Measurements from ENCODE around the gene LSM14B.

DNA sequence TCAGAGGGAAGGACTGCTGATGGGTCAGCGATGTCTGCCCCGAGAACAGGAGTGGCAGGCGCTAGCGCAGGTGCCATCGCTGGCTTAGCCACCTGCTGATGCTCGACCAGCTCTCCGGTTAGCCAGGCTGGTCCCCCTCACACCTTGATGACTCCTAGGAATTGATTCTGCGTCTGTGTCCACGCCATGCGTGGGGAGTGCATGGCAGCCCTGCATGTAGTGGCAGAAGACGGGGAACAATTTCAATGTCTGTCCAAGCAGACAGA lies 28.0 kb downstream of the LSM14B start:
- TF ChIP-seq, protein P1, sequence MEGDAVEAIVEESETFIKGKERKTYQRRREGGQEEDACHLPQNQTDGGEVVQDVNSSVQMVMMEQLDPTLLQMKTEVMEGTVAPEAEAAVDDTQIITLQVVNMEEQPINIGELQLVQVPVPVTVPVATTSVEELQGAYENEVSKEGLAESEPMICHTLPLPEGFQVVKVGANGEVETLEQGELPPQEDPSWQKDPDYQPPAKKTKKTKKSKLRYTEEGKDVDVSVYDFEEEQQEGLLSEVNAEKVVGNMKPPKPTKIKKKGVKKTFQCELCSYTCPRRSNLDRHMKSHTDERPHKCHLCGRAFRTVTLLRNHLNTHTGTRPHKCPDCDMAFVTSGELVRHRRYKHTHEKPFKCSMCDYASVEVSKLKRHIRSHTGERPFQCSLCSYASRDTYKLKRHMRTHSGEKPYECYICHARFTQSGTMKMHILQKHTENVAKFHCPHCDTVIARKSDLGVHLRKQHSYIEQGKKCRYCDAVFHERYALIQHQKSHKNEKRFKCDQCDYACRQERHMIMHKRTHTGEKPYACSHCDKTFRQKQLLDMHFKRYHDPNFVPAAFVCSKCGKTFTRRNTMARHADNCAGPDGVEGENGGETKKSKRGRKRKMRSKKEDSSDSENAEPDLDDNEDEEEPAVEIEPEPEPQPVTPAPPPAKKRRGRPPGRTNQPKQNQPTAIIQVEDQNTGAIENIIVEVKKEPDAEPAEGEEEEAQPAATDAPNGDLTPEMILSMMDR (conservative IDR thresholded peaks at IDR 0.05): no peak
- TF ChIP-seq EZH2 (IDR thresholded peaks at IDR 0.05; ENCODE audit: low read depth): no peak
